PC-9 (cell line): ENCODE data around the gene TMEM179. TPM values are rescaled to one million over a fixed set of nuclear protein-coding genes. Genes with fewer than 3 reads are reported as not detected.

Experiments used
- BruUV-seq: library from RNA; stranded (reverse); fragments of 400-500 nt; replicated peaks from 2 replicates; lab custom pipeline; 2021; lab: Mats Ljungman, UMichigan
- CTCF ChIA-PET: fragments of 300-600 bp; sonication (Branson Sonifier 250); formaldehyde crosslinking; loops from one replicate; lab custom pipeline; 2022; ENCODE audit warnings: antibody characterized with exemption; lab: Charles Lee
- POLR2A ChIA-PET: fragments of 300-600 bp; sonication (Branson Sonifier 250); formaldehyde crosslinking; loops from one replicate; lab custom pipeline; 2022; ENCODE audit warnings: antibody characterized with exemption; ENCODE audit not compliant: unreplicated experiment; lab: Charles Lee
- DNase-seq, 2 experiments: peaks; one replicate each; pipeline versions ENCODE4 v3.0.0 to v3.0.0-alpha.2; 2015 to 2022; ENCODE audit warnings: mixed read lengths in 1 of 2
- H2AFZ ChIP-seq: fragments of 200-600 bp; sonication (generic); 2 replicates; pipeline ENCODE4 v1.8.1; 2017; ENCODE audit warnings: antibody characterized with exemption
- H3F3A ChIP-seq: fragments of 200-600 bp; sonication (generic); 2 replicates; pipeline ENCODE4 v1.8.1; 2017; ENCODE audit warnings: antibody characterized with exemption, mild to moderate bottlenecking, low read depth; ENCODE audit not compliant: insufficient read depth
- H3K27ac ChIP-seq: fragments of 200-600 bp; sonication (generic); 2 replicates; pipeline ENCODE4 v1.6.1; 2016; ENCODE audit warnings: mixed run types
- H3K27me3 ChIP-seq: fragments of 200-600 bp; sonication (generic); 2 replicates; pipeline ENCODE4 v1.6.1; 2016; ENCODE audit warnings: low read depth, mixed run types; ENCODE audit not compliant: insufficient read depth
- H3K36me3 ChIP-seq: fragments of 200-600 bp; sonication (generic); 2 replicates; pipeline ENCODE4 v1.6.1; 2016; ENCODE audit warnings: low read depth, mixed run types
- H3K4me1 ChIP-seq: fragments of 200-600 bp; sonication (generic); replicated peaks from 2 replicates; pipeline ENCODE4 v1.6.1; 2016; ENCODE audit warnings: mixed run types; ENCODE audit not compliant: insufficient read depth
- H3K4me2 ChIP-seq: fragments of 200-600 bp; sonication (generic); 2 replicates; pipeline ENCODE4 v1.6.1; 2017; ENCODE audit warnings: mixed run types
- H3K4me3 ChIP-seq: fragments of 200-600 bp; sonication (generic); 2 replicates; pipeline ENCODE4 v1.6.1; 2016; ENCODE audit warnings: mixed run types
- H3K79me2 ChIP-seq: fragments of 200-600 bp; sonication (generic); 2 replicates; pipeline ENCODE4 v1.6.1; 2017; ENCODE audit warnings: low read depth, mixed run types
- H3K9me2 ChIP-seq: fragments of 200-600 bp; sonication (generic); 2 replicates; pipeline ENCODE4 v1.8.1; 2017; ENCODE audit warnings: mild to moderate bottlenecking; ENCODE audit not compliant: insufficient read depth
- H3K9me3 ChIP-seq: fragments of 200-600 bp; sonication (generic); 2 replicates; pipeline ENCODE4 v1.8.1; 2016; ENCODE audit warnings: low read depth; ENCODE audit not compliant: insufficient read depth
- H4K20me1 ChIP-seq: fragments of 200-600 bp; sonication (generic); 2 replicates; pipeline ENCODE4 v1.8.1; 2017; ENCODE audit not compliant: insufficient read depth
- EZH2 ChIP-seq: fragments of 200-600 bp; sonication (generic); IDR thresholded peaks from 2 replicates; pipeline ENCODE4 v1.8.0; 2017; ENCODE audit warnings: antibody characterized with exemption, low read depth
- intact Hi-C: fragments of 100-400 bp; cut with micrococcal nuclease; formaldehyde crosslinking; loops from one replicate; pipeline ENCODE4 v1.10.0; 2022; ENCODE audit not compliant: unreplicated experiment
- total RNA-seq: library from RNA; stranded (reverse); gene quantifications from 2 replicates; pipeline ENCODE4 v1.2.3, GENCODE V29; 2021
- TF ChIP-seq, protein P1 (sequence below): fragments of 200-600 bp; sonication (generic); conservative IDR thresholded peaks from 2 replicates; pipeline ENCODE4 v1.6.1; 2017; ENCODE audit warnings: mixed run types, antibody characterized with exemption, mild to moderate bottlenecking, moderate library complexity

TMEM179 gene
- total RNA-seq, 1 experiment from 2014 or later: not detected

DNA sequence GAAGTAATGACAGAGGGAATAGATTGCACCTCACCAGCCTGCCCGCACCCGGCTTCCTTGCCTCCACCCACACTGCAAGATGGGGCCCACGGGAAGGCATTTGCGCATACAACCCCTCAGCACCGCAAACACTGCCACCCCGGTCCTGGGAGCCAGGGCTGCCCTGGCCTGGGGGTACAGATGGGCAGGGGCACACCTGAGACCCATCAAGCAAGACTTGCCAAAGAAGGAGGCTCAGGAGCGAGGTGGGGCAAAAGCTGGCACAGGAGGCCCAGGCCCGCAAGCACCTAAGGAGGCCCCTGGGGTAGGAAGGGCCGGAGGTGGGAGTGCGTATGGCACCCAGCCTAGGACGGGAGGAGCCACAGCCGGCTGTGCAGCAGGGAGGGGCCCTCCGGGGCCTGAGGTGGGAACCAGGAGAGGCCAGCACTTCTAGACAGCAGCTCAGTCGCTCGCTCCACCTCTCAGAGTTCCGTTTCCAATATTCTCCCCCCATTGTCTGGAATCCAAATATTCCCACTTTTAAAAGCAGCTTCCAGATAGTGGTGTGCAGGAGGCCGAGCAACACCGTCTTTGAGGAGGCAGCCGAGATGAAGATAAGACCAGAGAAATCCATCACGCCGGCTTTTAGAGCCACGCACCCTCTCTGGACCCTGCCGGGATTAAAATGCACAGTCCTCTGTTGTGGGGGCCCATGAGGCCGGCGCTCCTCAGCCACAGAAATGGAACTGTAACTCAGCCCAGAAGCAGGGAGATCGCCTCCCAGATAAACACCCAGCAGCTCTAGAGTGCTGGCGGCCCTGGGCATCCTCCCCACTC, 37.2 kb downstream of the TMEM179 start:
- CTCF ChIA-PET: no interaction called here
- H3K79me2 ChIP-seq: no peaks in the 10 kb centered on the region
- no peak overlapping the region for H2AFZ ChIP-seq
- no peak for DNase-seq
- TF ChIP-seq, protein P1, sequence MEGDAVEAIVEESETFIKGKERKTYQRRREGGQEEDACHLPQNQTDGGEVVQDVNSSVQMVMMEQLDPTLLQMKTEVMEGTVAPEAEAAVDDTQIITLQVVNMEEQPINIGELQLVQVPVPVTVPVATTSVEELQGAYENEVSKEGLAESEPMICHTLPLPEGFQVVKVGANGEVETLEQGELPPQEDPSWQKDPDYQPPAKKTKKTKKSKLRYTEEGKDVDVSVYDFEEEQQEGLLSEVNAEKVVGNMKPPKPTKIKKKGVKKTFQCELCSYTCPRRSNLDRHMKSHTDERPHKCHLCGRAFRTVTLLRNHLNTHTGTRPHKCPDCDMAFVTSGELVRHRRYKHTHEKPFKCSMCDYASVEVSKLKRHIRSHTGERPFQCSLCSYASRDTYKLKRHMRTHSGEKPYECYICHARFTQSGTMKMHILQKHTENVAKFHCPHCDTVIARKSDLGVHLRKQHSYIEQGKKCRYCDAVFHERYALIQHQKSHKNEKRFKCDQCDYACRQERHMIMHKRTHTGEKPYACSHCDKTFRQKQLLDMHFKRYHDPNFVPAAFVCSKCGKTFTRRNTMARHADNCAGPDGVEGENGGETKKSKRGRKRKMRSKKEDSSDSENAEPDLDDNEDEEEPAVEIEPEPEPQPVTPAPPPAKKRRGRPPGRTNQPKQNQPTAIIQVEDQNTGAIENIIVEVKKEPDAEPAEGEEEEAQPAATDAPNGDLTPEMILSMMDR: no peak
- no peak for TF ChIP-seq EZH2
- no peaks in the 10 kb centered on the region for H3K36me3 ChIP-seq
- H4K20me1 ChIP-seq: no peaks in the 10 kb centered on the region
- no peaks in the 10 kb centered on the region for H3K9me3 ChIP-seq
- H3K27me3 ChIP-seq: peaks cover 84% of the 10 kb centered on the region
- H3K4me1 ChIP-seq: no peaks in the 10 kb centered on the region
- H3K4me3 ChIP-seq: no peak overlapping the region
- H3K9me2 ChIP-seq: no peaks in the 10 kb centered on the region
- no peak overlapping the region for H3K27ac ChIP-seq
- no peaks in the 10 kb centered on the region for H3F3A ChIP-seq
- BruUV-seq: no TSS peak
- intact Hi-C loops: no loop called here
- POLR2A ChIA-PET: no interaction called here
- H3K4me2 ChIP-seq: no peak overlapping the region

DNA sequence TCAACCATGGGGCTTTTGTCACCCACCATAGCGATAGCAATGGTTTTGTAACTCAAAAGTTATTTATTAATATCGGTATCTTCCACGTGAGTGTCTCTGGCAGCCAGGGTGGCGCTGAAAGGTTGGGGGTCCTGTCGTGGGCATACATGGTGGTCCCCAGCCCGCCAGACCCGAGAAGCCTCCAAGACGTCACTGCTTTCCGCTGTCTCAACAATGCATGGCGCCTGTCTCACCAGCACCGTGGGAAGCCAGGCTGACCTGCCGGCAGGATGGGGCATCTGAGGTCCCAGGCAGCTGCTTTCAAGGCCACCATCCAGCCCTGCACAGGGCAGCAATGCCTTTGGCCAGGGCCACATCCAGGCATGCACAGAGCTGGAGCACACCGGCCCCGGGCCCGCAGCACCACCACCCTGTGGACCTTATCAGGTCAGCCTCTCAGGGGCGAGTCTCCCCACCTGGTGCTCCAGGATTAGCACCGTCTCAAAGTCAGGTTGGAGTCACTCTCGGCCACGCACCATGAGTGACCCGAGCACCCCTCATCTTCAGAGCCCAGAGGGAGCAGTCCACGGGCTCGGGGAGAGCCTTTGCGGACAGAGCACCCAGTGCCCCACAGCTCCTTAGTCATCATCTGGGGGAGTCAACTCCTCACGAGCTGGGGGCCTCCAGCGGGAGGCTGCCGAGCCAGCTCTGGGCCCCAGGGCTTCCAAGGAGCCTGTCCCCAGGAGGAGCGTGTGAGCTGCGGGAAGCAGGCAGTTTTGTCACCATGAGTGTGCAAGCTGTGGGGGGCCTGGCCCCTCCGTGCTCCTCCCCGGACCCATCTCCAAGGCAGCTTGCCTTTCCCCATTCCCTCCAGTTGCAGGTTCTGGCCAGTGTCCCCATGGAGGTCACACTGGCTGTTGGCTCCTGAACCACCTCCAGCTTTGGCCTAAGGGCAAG, 39.6 kb downstream of the TMEM179 start:
- no TSS peak for BruUV-seq
- DNase-seq: no peak
- ChIA-PET CTCF (interaction anchor here (0.6 to 1.0 kb wide), 2 partner anchors 421 to 768 kb away, joined by 3 to 6 read pairs; no protein-coding TSS in a partner anchor), POLR2A (no interaction called here)
- Histone ChIP-seq H4K20me1 (no peaks in the 10 kb centered on the region), H3F3A (no peaks in the 10 kb centered on the region), H3K4me3 (no peak overlapping the region), H3K9me2 (no peaks in the 10 kb centered on the region), H3K79me2 (no peaks in the 10 kb centered on the region), H3K4me1 (no peaks in the 10 kb centered on the region), H3K4me2 (no peak overlapping the region), H3K36me3 (no peaks in the 10 kb centered on the region), H3K27ac (no peak overlapping the region), H2AFZ (no peak overlapping the region), H3K9me3 (no peaks in the 10 kb centered on the region), H3K27me3 (peaks cover 91% of the 10 kb centered on the region)
- TF ChIP-seq, protein P1: no peak
- TF ChIP-seq EZH2: no peak
- intact Hi-C loops: loop anchor here (2.0 to 5.0 kb wide), 2 partner anchors 428 to 488 kb away; no protein-coding TSS in a partner anchor
